NCI-H2107 treated with DMSO at 0.1 percent for 48 hours (cell line): Measurements from ENCODE around the gene TRIM38.
"Not testable (repeated sequence)": the region's sequence is repeated elsewhere in the genome, so short reads cannot be mapped to it uniquely, and the experiment has no call there.

Experiments
- DNase-seq: peaks from one replicate; lab custom pipeline; 2025; ENCODE audit not compliant: unreplicated experiment; lab: John Stamatoyannopoulos, UW

TRIM38 gene

DNA sequence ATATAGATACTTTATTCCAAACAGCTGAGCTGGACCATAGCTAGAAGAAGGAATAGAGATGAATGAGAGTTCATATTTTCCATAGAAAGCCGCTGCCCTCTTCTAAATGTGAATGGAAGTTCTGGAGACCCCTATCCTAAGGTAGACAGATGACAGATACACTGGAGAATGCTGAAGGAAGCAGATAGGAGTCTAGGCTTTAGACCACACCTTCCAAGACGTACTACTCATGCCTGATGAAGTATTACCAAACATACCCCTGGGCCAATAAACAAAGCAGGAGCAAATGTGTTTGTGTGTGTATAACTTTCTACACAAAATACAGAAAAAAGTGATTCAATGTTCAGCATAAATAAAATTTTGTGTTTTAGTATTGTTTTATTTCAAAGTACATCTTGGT is 23.0 kb upstream of the TRIM38 start:
- no peak for DNase-seq

- peak; percentile 1 for DNase-seq
Measured at GRCh38 chr6:25942561-25943147, 19.9 kb upstream of the TRIM38 start.

DNA sequence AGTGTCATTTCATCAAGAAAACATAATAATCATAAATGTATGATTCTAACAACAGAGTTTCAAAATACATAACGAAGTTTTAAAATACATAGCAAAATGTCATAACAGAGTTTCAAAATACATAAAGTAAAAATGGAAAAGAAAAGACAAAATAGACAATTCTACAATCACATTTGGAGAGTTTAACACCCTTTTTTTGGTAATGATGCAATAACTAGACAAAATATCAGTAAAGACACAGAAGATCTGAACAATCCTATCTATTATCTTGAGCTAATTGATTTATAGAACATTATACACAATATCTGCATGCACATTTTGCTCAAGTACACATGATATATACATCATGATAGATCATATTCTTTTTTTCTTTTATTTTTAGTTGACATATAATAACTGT is 18.7 kb upstream of the TRIM38 start:
- no peak for DNase-seq

DNA sequence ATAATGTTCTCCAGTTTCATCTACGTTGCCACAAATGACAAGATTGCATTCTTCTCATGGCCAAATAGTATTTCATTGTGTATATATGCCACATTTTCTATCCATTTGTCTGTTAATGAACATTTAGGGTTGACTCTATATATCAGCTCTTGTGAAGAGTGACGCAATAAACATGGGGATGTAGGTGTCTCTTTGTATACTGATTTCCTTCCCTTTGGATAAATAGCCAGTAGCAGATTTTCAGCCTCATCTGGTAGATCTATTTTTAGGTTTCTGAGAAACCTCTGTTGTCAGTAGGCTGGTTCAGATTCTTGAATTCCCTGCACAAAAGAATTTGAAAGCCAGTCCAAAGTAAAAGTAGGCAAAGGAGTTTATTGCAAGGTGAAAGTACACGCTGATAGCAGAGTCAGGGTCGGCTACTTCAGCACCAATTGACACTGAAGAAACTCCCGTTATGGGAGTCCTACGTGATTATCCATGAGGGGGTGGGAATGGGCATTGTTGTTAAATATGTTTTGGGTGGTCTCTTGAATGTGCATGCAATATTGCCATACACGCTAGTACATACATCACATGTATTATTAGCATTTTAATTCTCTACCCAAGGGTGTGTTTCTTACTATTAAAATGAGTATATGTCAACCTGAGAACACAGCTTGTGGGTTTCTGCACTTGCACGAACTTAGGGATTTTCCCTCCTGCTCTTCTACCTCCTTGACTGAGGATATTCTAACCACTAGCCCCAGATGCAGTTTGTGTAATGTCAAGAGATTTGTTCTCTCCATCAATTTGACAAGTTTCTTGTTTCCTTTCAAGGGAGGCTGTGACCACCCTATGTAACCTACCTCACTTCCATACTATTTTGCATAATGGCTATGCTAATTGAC is 17.7 kb upstream of the TRIM38 start:
- no peak for DNase-seq

GRCh38 chr6:25945738-25946137 is 16.9 kb upstream of the TRIM38 start:
- DNase-seq: not testable (repeated sequence)

DNA sequence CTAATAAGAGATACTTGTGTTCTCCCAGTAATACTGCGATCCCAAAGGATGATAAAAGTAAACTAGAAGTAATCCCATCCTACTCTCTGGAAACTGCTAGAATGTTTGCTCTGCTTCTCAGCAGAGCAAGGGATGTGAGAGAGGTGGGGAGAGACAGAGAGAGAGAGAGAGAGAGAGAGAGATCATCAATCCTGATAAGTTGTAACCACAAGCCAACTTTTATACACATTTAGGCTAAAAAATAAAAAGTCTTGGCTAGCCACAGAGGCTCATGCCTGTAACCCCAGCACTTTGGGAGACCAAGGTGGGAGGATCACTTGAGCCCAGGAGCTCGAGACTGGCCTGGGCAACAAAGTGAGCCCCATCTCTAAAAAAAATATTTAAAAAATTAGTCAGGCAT is 16.0 kb upstream of the TRIM38 start:
- no peak for DNase-seq

DNA sequence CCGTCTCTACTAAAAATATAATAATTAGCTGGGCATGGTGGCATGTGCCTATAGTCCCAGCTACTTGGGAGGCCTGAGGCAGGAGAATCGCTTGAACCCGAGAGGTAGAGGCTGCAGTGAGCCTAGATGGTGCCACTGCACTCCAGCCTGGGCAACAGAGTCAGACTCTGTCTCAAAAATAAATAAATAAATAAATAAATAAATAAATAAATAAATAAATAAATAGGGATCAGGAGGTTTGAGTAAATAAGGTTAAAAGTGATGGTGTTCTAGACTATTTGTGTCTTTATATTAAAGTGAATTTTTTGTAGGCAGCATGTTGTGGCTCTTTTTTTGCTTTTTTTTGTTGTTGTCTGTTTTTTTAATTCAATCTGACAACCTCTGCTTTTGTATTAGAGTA is 15.1 kb upstream of the TRIM38 start:
- DNase-seq: not testable (repeated sequence)

- no peak for DNase-seq
Measured at GRCh38 chr6:25949695-25950094, 12.9 kb upstream of the TRIM38 start.

DNA sequence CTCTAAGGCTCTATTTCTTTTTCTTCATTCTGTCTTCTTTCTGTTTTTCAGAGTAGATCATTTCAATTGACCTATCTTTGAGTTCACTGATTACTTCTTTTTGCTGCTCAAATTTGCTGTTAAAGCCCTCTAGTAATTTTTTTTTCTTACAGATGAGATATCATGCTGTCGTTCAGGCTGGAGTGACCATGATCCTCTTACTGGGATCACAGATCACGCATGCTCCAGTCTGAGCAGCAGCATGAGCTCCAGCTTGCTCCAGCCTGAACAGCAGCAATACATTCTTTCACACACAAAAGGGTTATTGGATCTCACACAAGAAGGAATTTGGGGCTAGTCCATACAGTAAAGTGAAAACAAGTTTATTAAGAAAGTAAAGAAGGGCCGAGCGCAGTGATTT is 12.3 kb upstream of the TRIM38 start:
- DNase-seq: no peak

DNA sequence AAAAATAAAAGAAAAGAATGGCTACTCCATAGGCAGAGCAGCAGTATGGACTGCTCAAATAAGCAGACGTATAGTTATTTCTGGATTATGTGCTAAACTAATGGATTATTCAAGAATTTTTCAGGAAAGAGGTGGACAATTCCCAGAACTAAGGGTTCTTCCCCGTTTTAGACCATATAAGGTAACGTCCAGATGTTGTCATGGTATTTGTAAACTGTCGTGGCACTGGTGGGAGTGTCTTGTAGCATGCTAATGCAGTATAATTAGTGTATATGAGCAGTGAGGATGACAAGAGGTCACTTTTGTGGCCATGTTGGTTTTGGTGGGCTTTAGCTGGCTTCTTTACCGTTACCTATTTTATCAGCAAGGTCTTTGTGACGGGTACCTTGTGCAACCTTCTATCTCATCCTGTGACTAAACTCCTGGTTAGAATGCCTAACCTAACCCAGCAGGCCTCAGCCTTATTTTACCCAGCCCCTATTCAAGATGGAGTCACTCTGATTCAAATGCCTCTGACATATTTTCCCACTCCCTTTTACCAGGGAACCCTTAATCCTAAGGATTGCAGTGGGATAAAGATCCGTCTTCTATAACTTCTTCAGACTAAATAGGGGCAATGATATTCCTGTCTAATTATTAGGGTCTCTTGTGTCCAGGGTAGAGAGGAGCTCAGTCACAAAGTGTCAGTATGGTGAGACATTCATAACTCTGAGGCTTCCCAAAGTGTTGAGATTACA is 11.1 kb upstream of the TRIM38 start:
- DNase-seq: no peak

- no peak for DNase-seq
Measured at GRCh38 chr6:25952535-25952934, 10.1 kb upstream of the TRIM38 start.

- DNase-seq: no peak
Measured at GRCh38 chr6:25953733-25954132, 8.9 kb upstream of the TRIM38 start.

- no peak for DNase-seq
Measured at GRCh38 chr6:25954756-25955155, 7.8 kb upstream of the TRIM38 start.

DNA sequence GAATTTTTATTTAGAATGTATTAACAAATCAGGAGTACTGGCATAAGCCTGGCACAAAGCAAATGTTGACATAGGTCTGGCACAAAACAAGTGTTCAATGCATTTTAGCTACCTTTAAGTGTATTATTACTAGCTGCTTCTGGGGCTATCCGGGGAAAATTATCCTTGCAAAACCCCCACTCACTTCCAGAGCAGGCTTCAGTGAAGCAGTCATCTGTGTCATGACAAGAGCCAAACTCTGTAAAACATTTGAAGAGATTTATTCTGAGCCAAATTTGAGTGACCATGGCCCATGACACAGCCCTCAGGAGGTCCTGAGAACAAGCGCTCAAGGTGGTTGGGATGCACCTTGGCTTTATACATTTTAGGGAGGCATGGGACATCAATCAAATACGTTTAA is 6.4 kb upstream of the TRIM38 start:
- no peak for DNase-seq

- DNase-seq: no peak
Measured at GRCh38 chr6:25958700-25959162, 3.9 kb upstream of the TRIM38 start.

DNA sequence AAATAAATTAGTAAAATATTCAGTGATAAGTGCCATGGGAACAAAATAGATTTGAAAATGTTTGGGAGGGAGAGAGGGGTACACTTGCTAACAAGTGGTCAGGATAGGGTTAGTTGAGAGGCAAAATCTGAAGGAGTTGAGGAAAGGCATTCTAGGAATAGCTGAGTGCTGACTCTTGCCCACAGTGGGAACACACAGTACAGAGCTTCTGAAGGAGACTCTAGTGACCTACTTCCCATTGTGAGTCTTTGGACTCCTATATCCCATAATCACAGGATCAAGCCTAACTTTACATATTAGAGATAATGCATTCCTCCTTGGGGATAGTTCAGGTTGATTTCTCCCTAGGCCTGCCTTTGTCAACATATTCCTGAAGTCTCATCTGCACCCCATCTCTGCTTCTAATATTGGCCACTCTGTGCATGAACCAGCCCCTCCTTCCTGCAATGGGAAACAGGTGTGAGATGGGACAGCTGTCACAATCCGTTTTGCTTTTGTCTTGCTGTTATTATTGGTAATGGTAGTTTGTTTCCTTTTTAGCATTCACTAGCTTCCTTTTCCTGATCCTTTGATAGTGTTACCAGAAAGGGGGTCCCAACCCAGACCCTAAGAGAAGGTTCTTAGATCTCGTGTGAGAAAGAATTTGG is 2.6 kb upstream of the TRIM38 start:
- DNase-seq: no peak

DNA sequence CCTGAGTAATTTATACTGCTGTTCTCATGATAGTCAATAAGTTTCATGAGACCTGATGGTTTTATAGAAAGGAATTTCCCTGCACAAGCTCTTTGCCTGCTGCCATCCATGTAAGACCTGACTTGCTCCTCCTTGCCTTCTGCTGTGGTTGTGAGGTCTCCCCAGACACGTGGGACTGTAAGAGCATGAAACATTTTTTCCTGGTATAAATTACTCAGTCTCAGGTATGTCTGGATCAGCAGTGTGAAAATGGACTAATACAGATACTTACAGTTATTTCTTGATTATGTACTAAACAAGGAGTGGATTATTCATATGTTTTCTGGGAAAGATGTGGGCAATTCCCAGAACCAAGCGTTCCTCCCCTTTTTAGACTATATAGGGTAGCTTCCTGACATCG is 1.9 kb upstream of the TRIM38 start:
- no peak for DNase-seq

DNA sequence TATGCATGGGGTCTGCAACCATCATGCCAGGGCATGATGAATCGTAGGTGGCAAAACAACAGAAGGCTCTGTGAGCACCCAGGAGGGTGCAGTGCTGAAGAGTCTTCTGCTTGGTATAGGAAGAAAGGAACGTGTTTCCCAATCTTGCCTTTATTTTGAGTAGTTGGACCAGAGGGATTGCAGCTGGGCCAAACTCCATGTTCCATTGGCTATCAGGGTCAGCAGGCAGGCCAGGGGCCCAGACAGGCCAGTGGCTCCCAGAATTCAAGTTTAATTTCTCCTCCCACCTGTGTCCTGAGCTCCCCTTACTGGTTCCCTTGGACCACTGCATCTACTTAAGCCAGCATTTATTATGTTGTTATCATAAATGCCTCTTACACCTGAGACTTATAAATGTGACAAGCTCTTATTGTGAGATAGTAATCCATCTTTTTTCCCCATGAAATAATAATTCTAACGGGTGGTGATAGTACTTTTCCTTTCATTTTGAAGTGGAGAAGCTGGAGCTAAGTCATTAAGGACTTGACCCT is 918 bp upstream of the TRIM38 start:
- DNase-seq: no peak

DNA sequence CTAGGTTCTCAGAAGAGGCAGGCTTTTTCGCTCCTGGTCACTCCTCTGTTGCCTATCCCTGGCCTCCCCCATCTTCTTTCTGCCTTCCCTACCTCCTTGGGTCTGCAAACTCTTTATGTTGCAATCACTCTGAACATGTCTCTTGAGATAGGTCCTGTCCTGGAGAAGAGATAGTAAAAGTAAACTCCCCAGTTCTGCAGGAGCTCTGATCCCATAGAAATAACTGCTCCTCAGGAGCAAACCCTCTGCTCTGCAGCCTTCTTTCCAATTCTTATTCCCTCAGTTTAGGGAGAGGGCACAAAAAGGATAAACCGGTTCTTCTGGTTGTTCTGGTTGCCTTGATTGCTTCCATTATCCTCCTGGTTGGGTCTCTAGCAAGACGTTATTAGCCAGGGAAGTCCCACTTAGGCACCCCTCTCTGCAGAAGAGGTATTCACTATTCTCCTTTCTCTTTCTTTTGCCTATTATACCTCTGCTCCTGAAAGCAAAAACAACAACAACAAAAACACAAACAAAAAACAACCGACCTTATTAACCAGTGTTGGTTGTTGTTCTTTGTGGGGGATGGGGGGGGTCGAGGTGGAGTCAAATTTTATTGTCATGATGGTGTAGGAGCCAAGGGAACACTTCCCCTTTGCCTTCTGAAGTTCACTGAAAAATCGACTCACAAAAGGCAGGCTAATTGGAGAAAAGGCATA is 973 bp downstream of the TRIM38 start:
- DNase-seq: no peak

- no peak for DNase-seq
Measured at GRCh38 chr6:25965058-25965457, 2.5 kb downstream of the TRIM38 start.

GRCh38 chr6:25966711-25967110 is 4.1 kb downstream of the TRIM38 start:
- DNase-seq: no peak
